IPS-15b (cell line): Measurements from ENCODE around the gene STT3B.

ENCODE experiments used
- H3K27me3 ChIP-seq: one replicate; pipeline ENCODE4 v1.6.1; 2013; ENCODE audit warnings: low read length; ENCODE audit not compliant: control insufficient read depth, insufficient read depth
- H3K36me3 ChIP-seq: one replicate; pipeline ENCODE4 v1.6.1; 2013; ENCODE audit warnings: low read length; ENCODE audit not compliant: control insufficient read depth, insufficient read depth
- H3K4me1 ChIP-seq: one replicate; pipeline ENCODE4 v1.6.1; 2013; ENCODE audit warnings: mild to moderate bottlenecking, low read length; ENCODE audit not compliant: control insufficient read depth, insufficient read depth
- H3K4me3 ChIP-seq: one replicate; pipeline ENCODE4 v1.5.1; 2013; ENCODE audit warnings: low read depth, low read length
- H3K9ac ChIP-seq: one replicate; pipeline ENCODE4 v1.6.1; 2013; ENCODE audit warnings: low read depth, mild to moderate bottlenecking, low read length
- H3K9me3 ChIP-seq: one replicate; pipeline ENCODE4 v1.6.1; 2013; ENCODE audit warnings: mild to moderate bottlenecking, low read length; ENCODE audit not compliant: control insufficient read depth, insufficient read depth

STT3B gene

DNA sequence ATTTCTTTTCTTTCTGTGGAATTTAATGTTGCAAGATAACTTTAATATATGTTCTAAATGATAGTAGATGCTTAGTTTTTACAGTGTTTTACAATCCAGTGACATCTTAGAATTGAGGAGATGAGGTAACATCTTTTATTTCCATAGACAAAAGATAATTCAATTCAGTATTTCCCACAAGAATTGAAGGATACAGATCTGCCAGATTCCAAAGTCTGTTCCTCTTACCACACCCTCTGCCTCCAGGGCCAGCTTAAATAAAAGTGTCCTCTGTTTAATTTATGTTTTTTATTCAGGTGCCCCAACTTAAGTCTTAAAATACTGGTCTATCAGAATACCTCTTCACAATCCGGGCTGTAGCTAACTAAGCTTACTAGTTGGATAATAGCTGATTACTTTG lies 6.5 kb downstream of the STT3B start:
- no peak overlapping the region for H3K4me3 ChIP-seq
- H3K9ac ChIP-seq: no peak overlapping the region
- peaks cover 26% of the 10 kb centered on the region for H3K4me1 ChIP-seq
- H3K36me3 ChIP-seq: no peaks in the 10 kb centered on the region
- no peaks in the 10 kb centered on the region for H3K27me3 ChIP-seq
- H3K9me3 ChIP-seq: no peaks in the 10 kb centered on the region

DNA sequence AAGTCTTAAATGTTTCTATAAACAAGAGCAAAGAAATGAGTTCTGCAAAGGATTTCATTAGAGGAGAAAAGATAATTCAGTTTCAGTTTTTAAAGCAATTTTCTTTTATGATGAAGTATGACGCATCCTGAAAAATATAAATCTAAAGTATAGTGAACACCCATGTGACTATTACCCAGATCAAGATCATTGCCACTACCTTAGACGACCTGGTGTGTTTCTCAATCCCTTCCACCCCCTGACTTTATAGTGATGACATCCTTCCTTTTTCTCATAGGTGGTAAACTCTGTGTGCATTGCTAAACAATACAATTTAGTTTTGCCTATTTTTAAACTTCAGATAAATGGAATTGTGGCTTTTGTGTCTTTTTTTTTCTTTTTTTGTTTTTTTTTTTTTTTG lies 8.4 kb downstream of the STT3B start:
- H3K27me3 ChIP-seq: no peaks in the 10 kb centered on the region

DNA sequence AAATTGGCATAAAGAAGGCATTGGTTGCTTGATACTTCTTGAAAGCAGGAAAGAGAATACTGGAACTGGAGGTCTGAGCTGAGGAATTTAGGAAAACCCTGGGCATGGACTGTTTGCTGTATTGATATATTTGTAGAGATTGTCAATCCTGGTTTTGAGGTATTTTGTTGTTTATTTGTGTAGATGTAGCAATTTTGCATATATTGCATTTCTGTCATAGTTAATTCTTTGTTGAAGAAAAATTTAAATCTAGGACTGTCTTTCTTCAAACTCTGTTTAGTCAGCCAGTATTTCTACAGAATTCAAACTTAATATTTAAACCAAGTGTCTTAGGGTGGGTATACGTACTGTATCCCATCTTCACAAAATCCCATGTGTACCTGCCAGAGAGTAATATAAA lies 9.5 kb downstream of the STT3B start:
- H3K27me3 ChIP-seq: no peaks in the 10 kb centered on the region
- no peak overlapping the region for H3K4me3 ChIP-seq
- no peaks in the 10 kb centered on the region for H3K36me3 ChIP-seq
- H3K4me1 ChIP-seq: peaks cover 19% of the 10 kb centered on the region
- H3K9ac ChIP-seq: no peak overlapping the region
- H3K9me3 ChIP-seq: no peaks in the 10 kb centered on the region

More for the DNA sequence above, 8.4 kb downstream of the STT3B start:
- Histone ChIP-seq H3K4me3 (no peak overlapping the region), H3K4me1 (peaks cover 22% of the 10 kb centered on the region), H3K9me3 (no peaks in the 10 kb centered on the region), H3K36me3 (no peaks in the 10 kb centered on the region), H3K9ac (no peak overlapping the region)

DNA sequence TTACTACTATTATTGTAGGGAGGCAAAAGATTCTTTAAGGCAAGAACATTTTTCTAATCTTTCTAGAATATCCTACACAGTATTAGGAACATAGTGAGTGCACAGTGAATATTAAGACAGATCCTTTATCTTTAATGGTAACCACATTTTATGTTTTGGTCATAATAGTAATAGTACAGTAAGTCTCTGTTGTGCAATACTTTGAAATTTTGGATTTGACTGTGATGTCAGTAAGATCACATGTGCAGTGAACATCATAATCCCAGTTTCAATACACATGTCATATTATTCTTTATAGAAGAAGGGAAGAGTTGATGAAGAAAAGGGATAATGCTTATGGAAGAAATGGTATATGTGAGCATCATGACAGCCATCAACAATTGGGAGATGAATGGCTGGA lies 10.7 kb downstream of the STT3B start:
- Histone ChIP-seq H3K36me3 (no peaks in the 10 kb centered on the region), H3K27me3 (no peaks in the 10 kb centered on the region), H3K4me1 (peaks cover 17% of the 10 kb centered on the region), H3K9ac (no peak overlapping the region), H3K4me3 (no peak overlapping the region), H3K9me3 (no peaks in the 10 kb centered on the region)

DNA sequence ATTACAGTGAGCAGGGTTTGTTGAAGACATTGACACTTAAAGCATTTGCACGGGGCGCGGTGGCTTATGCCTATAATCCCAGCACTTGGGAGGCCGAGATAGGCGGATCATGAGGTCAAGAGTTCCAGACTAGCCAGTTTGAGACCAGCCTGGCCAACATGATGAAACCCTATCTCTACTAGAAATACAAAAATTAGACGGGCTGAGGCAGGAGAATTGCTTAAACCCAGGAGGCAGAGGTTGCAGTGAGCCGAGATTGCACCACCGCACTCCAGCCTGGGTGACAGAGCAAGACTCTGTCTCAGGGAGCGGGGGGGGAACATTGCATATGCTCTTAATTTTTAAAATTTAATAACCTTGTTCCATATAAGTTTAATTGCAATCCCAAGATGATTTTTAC lies 11.9 kb downstream of the STT3B start:
- Histone ChIP-seq H3K9me3 (no peaks in the 10 kb centered on the region), H3K27me3 (no peaks in the 10 kb centered on the region), H3K9ac (no peak overlapping the region), H3K4me3 (no peak overlapping the region), H3K36me3 (no peaks in the 10 kb centered on the region), H3K4me1 (peaks cover 9% of the 10 kb centered on the region)

DNA sequence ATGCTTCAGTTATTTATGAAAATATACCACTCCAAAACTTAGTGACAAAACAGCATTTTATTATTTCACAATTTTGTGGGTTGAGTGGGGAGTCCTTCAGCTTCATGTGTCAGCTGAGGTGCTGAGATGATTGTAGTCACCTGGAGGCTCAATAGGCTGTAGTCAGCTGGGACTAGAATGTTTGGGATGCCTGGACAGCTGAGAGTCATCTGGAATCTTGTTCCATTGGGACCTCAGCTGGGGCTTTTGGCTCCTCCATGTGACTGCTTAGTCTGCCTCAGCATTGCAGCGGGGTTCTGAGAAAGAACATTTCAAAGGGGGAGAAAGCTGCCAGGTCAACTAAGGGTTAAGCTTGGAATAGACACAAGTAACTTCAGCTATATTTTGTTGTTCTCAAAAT lies 13.4 kb downstream of the STT3B start:
- Histone ChIP-seq H3K4me1 (peaks cover 5% of the 10 kb centered on the region), H3K9me3 (no peaks in the 10 kb centered on the region), H3K36me3 (no peaks in the 10 kb centered on the region), H3K9ac (no peak overlapping the region), H3K4me3 (no peak overlapping the region), H3K27me3 (no peaks in the 10 kb centered on the region)

DNA sequence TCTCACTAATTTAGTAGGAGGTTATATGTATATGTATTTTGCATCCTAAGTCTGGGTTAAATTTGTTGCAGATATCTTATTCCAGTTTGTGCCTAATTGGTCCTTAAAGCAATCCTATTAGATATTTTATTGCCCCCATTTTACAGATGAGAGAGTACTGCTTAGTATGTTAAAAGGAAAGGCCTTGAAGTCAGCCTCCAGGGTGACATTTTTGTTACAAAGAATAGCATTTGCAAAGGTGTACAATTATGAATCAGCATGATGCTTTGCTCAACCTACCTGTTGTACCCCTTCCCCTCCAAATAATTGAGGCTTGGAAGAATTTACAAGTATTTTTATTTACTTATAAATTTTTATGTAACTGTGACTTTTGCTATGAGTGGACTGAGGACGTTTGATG lies 14.0 kb downstream of the STT3B start:
- H3K9ac ChIP-seq: no peak overlapping the region
- H3K27me3 ChIP-seq: no peaks in the 10 kb centered on the region

DNA sequence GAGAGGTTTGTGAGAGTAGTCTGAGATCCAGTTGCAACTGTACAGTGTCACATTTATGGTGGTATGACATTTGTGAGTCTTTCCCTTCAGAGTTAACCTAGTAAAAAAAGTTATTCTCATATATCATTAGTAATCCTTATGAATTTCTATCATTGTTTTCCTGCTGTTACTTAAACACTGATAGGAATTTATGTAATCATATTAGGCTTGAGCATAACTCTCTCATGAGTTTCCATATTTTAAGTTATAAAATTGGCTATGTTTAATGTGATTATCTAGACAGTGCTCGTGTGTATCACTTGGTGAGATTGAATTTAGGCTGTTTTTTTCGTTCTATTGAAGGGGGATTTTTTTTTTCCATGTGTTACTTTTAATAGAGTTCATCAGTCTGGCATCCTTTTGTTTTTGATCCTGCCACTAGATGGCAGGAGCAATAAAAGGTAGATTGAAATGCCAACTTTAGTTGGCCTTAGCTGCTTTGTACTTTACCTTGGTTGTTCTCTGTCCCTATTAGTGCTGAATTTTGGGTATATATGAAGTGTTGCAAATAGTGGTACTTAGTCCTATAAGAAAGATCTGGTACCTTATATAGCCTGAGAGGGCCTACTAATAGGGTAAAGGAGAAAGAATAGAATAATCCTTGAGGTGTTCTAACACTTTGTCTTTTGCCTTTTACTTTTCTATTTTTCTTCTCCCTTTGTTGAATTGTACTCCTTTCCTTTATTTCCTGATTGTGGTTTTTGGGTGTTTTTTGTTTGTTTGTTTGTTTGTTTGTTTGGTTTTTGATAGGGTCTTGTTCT lies 17.9 kb downstream of the STT3B start:
- Histone ChIP-seq H3K9me3 (no peaks in the 10 kb centered on the region), H3K9ac (no peak overlapping the region)

More for the DNA sequence above, 14.0 kb downstream of the STT3B start:
- H3K4me3 ChIP-seq: no peak overlapping the region
- H3K4me1 ChIP-seq: peaks cover 5% of the 10 kb centered on the region
- no peaks in the 10 kb centered on the region for H3K9me3 ChIP-seq
- H3K36me3 ChIP-seq: no peaks in the 10 kb centered on the region

DNA sequence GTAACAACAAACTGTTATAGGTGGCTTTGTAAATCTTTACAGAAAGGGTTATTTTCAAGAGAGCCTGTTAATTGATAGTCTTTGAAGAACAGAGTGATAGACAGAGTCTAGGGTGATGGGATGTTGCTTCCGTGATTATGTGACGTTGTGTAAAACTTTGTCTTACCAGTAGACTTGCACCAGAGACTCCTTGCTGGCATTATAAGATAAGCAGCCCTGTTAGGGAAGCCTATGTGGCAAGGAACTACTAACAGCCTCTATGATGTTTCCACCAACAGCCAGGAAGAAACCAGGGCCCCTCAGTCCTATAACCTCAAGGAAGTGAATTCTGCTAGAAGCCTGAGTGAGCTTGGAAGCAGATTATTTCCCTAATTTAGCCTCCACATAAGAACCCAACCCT lies 18.9 kb downstream of the STT3B start:
- no peaks in the 10 kb centered on the region for H3K36me3 ChIP-seq
- H3K9me3 ChIP-seq: no peaks in the 10 kb centered on the region
- no peaks in the 10 kb centered on the region for H3K27me3 ChIP-seq
- H3K4me1 ChIP-seq: peaks cover 5% of the 10 kb centered on the region
- H3K4me3 ChIP-seq: no peak overlapping the region
- H3K9ac ChIP-seq: no peak overlapping the region

More for the DNA sequence above, 17.9 kb downstream of the STT3B start:
- peaks cover 5% of the 10 kb centered on the region for H3K4me1 ChIP-seq
- no peak overlapping the region for H3K4me3 ChIP-seq
- H3K27me3 ChIP-seq: no peaks in the 10 kb centered on the region
- no peaks in the 10 kb centered on the region for H3K36me3 ChIP-seq

DNA sequence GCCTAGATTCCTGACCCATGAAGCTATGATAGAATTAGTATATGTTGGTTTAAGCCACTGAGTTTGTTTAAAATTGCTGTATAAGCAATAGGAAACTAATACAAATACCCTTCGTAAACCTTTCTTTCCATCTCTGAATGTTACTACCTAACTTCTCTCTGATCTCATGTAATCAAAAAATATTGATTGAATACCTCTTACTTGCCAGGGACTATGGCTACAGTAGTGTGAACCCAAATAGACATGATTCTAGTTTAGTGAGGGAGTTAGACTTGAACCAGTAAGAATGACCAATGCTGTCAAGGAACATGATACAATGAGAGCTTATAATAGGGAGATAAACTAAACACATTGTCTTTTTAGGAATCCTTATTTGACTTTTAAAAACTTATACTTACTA lies 19.4 kb downstream of the STT3B start:
- Histone ChIP-seq H3K4me1 (peaks cover 5% of the 10 kb centered on the region), H3K36me3 (no peaks in the 10 kb centered on the region), H3K9ac (no peak overlapping the region), H3K9me3 (no peaks in the 10 kb centered on the region), H3K27me3 (no peaks in the 10 kb centered on the region), H3K4me3 (no peak overlapping the region)

DNA sequence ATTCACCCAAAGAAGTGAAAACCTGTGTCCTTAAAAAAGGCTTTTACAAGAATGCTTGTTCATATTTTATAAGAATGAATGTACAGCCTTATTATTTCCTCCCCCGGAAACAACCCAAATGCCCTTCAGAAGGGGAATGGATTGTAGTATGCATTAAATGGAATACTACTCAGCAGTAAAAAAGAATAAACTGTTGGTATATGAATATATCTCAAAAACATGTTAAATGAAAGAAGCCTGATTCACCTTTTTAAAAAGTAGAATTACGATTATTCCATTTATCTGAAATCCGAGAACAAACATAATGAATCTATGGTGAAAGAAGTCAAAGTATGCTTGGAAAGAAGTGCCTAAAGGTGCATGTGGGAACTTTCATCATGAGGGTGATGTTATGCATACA lies 20.5 kb downstream of the STT3B start:
- H3K4me3 ChIP-seq: no peak overlapping the region
- H3K9me3 ChIP-seq: no peaks in the 10 kb centered on the region
- H3K9ac ChIP-seq: no peak overlapping the region
- H3K27me3 ChIP-seq: no peaks in the 10 kb centered on the region
- no peaks in the 10 kb centered on the region for H3K4me1 ChIP-seq
- H3K36me3 ChIP-seq: no peaks in the 10 kb centered on the region

DNA sequence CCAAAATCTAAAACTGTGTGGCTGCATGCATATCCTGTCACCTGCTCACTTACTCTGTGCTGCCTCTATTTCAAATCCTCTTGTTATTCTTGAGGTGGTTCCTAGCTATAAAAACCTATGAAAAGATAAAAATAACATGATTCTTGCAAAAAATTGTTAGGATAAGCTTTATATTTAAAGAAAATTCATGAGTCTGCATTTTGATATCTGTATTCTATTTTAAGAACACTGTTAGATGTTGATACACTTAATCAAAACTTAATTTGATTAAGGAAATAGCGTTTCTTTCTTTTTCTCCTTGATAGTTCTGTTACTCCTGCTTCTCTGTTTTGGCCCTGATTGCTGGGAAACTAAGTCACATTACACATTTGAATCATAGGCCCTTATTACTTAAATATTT lies 22.5 kb downstream of the STT3B start:
- Histone ChIP-seq H3K36me3 (no peaks in the 10 kb centered on the region), H3K9ac (no peak overlapping the region), H3K9me3 (no peaks in the 10 kb centered on the region)

More for the DNA sequence above, 22.5 kb downstream of the STT3B start:
- Histone ChIP-seq H3K27me3 (no peaks in the 10 kb centered on the region), H3K4me1 (no peaks in the 10 kb centered on the region), H3K4me3 (no peak overlapping the region)
